Natural killer cell (primary cell): ENCODE data around the gene DEGS1. TPM values are rescaled to one million over a fixed set of nuclear protein-coding genes. Genes with fewer than 3 reads are reported as not detected.

Experiments
- ATAC-seq, 3 donors: fragments of 150-1000 bp in 2 of 3; fragments of 200-7000 bp in 1 of 3; cut with Tn5 transposase; 1 replicate in 1 of 3; 2 replicates in 2 of 3; pipeline ENCODE4 v1.10.0; 2021; ENCODE audit warnings: mild to moderate bottlenecking in 2 of 3, moderate library complexity in 2 of 3
- DNase-seq, 2 donors: peaks; one replicate each; pipeline versions ENCODE4 v3.0.0 to v3.0.0-alpha.2; 2013 to 2021; ENCODE audit warnings: mixed read lengths in 1 of 2
- H3K27ac ChIP-seq: one replicate; pipeline ENCODE4 v1.5.1; 2013; ENCODE audit warnings: mild to moderate bottlenecking, low read length
- H3K27me3 ChIP-seq: one replicate; pipeline ENCODE4 v1.6.1; 2013; ENCODE audit warnings: low read length; ENCODE audit not compliant: control insufficient read depth, insufficient read depth
- H3K36me3 ChIP-seq: one replicate; pipeline ENCODE4 v1.6.1; 2013; ENCODE audit warnings: low read length; ENCODE audit not compliant: control insufficient read depth, insufficient read depth
- H3K4me1 ChIP-seq: one replicate; pipeline ENCODE4 v1.6.1; 2013; ENCODE audit warnings: low read length; ENCODE audit not compliant: control insufficient read depth, insufficient read depth
- H3K4me3 ChIP-seq: one replicate; pipeline ENCODE4 v1.5.1; 2013; ENCODE audit warnings: low read length
- H3K9me3 ChIP-seq: one replicate; pipeline ENCODE4 v1.6.1; 2013; ENCODE audit warnings: low read length; ENCODE audit not compliant: control insufficient read depth, insufficient read depth
- H3K27ac Mint-ChIP-seq, 2 donors: one replicate each; pipeline ENCODE4 v1.8.0; 2022; ENCODE audit warnings: mild to moderate bottlenecking in 2 of 2, mixed read lengths in 2 of 2, moderate library complexity in 1 of 2
- H3K27me3 Mint-ChIP-seq, 2 donors: one replicate each; pipeline ENCODE4 v1.8.0; 2022; ENCODE audit warnings: low read depth in 2 of 2, mixed read lengths in 2 of 2
- H3K36me3 Mint-ChIP-seq: one replicate; pipeline ENCODE4 v1.8.0; 2022; ENCODE audit warnings: mixed read lengths
- H3K4me1 Mint-ChIP-seq, 2 donors: one replicate each; pipeline ENCODE4 v1.8.0; 2022; ENCODE audit warnings: mixed read lengths in 2 of 2
- H3K4me3 Mint-ChIP-seq: one replicate; pipeline ENCODE4 v1.8.0; 2022; ENCODE audit warnings: mild to moderate bottlenecking, moderate library complexity, mixed read lengths
- H3K9me3 Mint-ChIP-seq, 2 donors: one replicate each; pipeline ENCODE4 v1.8.0; 2022; ENCODE audit warnings: mixed read lengths in 2 of 2
- WGBS: methylation state at CpG from one replicate; pipeline ENCODE4 v1.1.7; 2013; ENCODE audit warnings: missing lambda C conversion rate; ENCODE audit not compliant: insufficient coverage; 5-methylcytosine and 5-hydroxymethylcytosine counted together
- intact Hi-C: fragments of 100-400 bp; cut with micrococcal nuclease; formaldehyde crosslinking; loops from one replicate; pipeline ENCODE4 v1.14.2; 2022
- total RNA-seq, 4 donors: library from RNA; stranded (reverse); fragments of 120-200 nt in 1 of 4; gene quantifications; one replicate each; pipeline versions ENCODE4 v1.2.3 to v1.2.4, GENCODE V29; 2013 to 2022
- TF ChIP-seq, protein P1 (sequence below): fragments of 200-600 bp; IDR thresholded peaks from one replicate; pipeline ENCODE4 v1.8.0; 2022; ENCODE audit warnings: antibody characterized with exemption

The DEGS1 gene
- total RNA-seq, 3 donors from 2014 or later (not counting 1 experiment from before 2014, with no cell fraction given): 28.6 to 29.2 (median 28.6) TPM

DNA sequence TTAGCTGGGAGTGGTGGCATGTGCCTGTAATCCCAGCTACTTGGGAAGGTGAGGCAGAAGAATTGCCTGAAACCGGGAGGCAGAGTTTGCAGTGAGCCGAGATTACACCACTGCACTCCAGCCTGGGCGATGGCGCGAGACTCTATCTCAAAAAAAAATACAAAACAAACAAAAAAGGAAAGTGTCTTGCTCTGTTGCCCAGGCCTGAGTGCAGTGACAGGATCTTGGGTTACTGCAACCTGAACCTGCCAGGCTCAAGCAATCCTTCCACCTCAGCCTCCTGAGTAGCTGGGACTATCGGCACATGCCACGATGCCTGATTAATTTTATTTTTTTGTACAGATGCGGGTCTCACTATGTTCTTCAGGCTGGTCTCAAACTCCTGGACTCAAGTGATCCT is 33.3 kb downstream of the DEGS1 start:
- DNase-seq (no peak), ATAC-seq (no peak)
- Mint-ChIP-seq H3K27me3 (peaks cover 0 to 4% of the 10 kb centered on the region in 2 donors), H3K4me1 (no peaks in the 10 kb centered on the region), H3K36me3 (no peaks in the 10 kb centered on the region), H3K9me3 (no peaks in the 10 kb centered on the region), H3K4me3 (no peak overlapping the region), H3K27ac (no peak overlapping the region)
- intact Hi-C loops: no loop called here
- TF ChIP-seq, protein P1, sequence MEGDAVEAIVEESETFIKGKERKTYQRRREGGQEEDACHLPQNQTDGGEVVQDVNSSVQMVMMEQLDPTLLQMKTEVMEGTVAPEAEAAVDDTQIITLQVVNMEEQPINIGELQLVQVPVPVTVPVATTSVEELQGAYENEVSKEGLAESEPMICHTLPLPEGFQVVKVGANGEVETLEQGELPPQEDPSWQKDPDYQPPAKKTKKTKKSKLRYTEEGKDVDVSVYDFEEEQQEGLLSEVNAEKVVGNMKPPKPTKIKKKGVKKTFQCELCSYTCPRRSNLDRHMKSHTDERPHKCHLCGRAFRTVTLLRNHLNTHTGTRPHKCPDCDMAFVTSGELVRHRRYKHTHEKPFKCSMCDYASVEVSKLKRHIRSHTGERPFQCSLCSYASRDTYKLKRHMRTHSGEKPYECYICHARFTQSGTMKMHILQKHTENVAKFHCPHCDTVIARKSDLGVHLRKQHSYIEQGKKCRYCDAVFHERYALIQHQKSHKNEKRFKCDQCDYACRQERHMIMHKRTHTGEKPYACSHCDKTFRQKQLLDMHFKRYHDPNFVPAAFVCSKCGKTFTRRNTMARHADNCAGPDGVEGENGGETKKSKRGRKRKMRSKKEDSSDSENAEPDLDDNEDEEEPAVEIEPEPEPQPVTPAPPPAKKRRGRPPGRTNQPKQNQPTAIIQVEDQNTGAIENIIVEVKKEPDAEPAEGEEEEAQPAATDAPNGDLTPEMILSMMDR: no peak
- Histone ChIP-seq H3K27ac (no peak overlapping the region), H3K27me3 (no peaks in the 10 kb centered on the region), H3K4me3 (no peak overlapping the region), H3K9me3 (no peaks in the 10 kb centered on the region), H3K36me3 (no peaks in the 10 kb centered on the region), H3K4me1 (no peaks in the 10 kb centered on the region)
- whole genome bisulfite sequencing: 92% methylated on average over 8 of the region's 8 CpGs

DNA sequence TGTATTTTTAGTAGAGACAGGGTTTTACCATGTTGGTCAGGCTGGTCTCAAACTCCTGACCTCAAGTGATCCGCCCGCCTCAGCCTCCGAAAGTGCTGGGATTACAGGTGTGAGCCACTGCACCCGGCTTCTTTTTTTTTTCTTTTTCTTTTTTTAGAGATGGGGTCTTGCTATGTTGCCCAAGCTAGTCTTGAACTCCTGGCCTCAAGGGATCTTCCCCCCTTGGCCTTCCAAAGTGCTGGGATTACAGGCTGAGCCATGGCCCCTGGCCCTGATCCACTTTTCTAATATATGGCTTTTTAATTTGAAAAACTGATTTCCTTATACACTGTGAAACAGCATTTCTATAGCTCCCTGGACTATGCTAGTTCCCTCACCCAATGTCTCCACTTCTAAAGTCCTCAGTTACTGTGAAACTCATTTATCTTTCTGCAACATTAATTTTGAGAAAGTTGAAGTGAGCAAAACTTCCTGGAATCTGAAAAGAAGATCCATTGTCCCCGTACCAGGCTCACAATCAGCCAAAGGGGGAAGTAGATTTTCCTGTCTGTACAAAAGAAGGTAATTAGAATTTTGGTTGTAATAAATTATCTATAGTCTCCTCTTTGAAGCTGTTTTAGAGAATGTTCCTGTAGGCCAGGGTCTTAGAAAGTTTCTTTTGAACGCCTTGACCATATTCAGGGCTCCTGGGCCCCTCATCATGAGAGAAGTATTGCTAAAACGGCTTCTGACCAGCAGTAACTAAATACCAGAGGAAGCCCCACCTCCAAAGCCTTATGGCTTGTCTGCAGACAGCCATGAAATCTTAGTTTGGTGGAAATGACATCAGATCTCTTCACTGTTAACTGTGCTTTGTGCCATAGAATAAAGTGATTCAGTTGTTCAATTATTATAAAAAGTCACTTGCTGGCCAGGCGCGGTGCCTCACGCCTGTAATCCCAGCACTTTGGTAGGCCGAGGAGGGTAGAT is 34.9 kb downstream of the DEGS1 start:
- TF ChIP-seq, protein P1: no peak
- Mint-ChIP-seq H3K4me1 (no peaks in the 10 kb centered on the region), H3K27me3 (peaks cover 0 to 4% of the 10 kb centered on the region in 2 donors), H3K27ac (no peak overlapping the region), H3K36me3 (no peaks in the 10 kb centered on the region), H3K9me3 (no peaks in the 10 kb centered on the region), H3K4me3 (no peak overlapping the region)
- H3K4me3 ChIP-seq: no peak overlapping the region
- H3K36me3 ChIP-seq: no peaks in the 10 kb centered on the region
- DNase-seq: no peak
- no peaks in the 10 kb centered on the region for H3K27me3 ChIP-seq
- intact Hi-C loops: no loop called here
- H3K4me1 ChIP-seq: no peaks in the 10 kb centered on the region
- ATAC-seq: no peak
- H3K9me3 ChIP-seq: no peaks in the 10 kb centered on the region
- 78% methylated on average over 9 of the region's 11 CpGs for WGBS
- H3K27ac ChIP-seq: no peak overlapping the region

DNA sequence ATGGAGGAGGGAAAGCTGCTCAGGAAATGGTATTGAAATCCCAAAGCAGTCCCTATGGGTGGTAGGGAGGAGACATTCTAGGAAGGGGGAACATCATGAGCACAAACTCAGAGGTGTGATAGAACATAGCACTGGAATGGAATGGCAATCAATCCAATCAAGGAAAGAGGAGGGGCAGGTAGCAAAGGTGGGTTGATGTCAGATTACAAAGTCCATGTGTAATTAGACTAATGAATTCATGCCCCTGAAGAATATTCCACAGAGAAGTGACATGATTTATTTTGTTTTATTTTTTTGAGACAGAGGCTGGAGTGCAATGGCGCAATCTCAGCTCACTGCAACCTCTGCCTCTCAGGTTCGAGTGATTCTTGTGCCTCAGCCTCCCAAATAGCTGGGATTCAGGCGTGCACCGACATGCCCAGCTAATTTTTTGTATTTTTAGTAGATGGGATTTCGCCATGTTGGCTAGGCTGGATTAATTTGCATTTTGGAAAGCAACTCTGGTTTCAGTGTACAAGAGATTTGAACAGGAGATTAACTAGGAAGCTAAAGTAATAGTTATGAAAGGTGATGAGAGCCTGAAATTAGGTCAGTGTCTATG is 36.1 kb downstream of the DEGS1 start:
- intact Hi-C loops: no loop called here
- H3K36me3 Mint-ChIP-seq: no peaks in the 10 kb centered on the region
- peaks cover 0 to 4% of the 10 kb centered on the region in 2 donors for H3K27me3 Mint-ChIP-seq
- no peaks in the 10 kb centered on the region for H3K9me3 Mint-ChIP-seq
- Histone ChIP-seq H3K27me3 (no peaks in the 10 kb centered on the region), H3K36me3 (no peaks in the 10 kb centered on the region), H3K4me1 (no peaks in the 10 kb centered on the region), H3K9me3 (no peaks in the 10 kb centered on the region), H3K4me3 (no peak overlapping the region), H3K27ac (no peak overlapping the region)
- TF ChIP-seq, protein P1: no peak
- no peaks in the 10 kb centered on the region for H3K4me1 Mint-ChIP-seq
- H3K27ac Mint-ChIP-seq: no peak overlapping the region
- ATAC-seq (no peak), DNase-seq (no peak)
- no peak overlapping the region for H3K4me3 Mint-ChIP-seq
- 94% methylated on average over 5 of the region's 5 CpGs for WGBS
